GM23248 (cell line): Measurements from ENCODE around the gene RNF31. TPM values are rescaled to one million over a fixed set of nuclear protein-coding genes. Genes with fewer than 3 reads are reported as not detected.

ENCODE experiments used
- DNase-seq: peaks from one replicate; pipeline ENCODE4 v3.0.0-alpha.2; 2015
- H2AFZ ChIP-seq: fragments of 200-600 bp; sonication (generic); 2 replicates; pipeline ENCODE4 v1.6.1; 2016; ENCODE audit warnings: antibody characterized with exemption
- H3F3A ChIP-seq: fragments of 200-600 bp; sonication (generic); 2 replicates; pipeline ENCODE4 v1.6.1; 2016; ENCODE audit warnings: mild to moderate bottlenecking, antibody characterized with exemption, mixed run types; ENCODE audit not compliant: insufficient read depth
- H3K27ac ChIP-seq: fragments of 200-600 bp; sonication (generic); 2 replicates; pipeline ENCODE4 v1.5.1; 2016; ENCODE audit warnings: mild to moderate bottlenecking
- H3K27me3 ChIP-seq: fragments of 200-600 bp; sonication (generic); replicated peaks from 2 replicates; pipeline ENCODE4 v1.6.1; 2016; ENCODE audit warnings: mild to moderate bottlenecking; ENCODE audit not compliant: insufficient read depth
- H3K36me3 ChIP-seq: fragments of 200-600 bp; sonication (generic); 2 replicates; pipeline ENCODE4 v1.6.1; 2016; ENCODE audit warnings: low read depth, mild to moderate bottlenecking
- H3K4me1 ChIP-seq: fragments of 200-600 bp; sonication (generic); 2 replicates; pipeline ENCODE4 v1.6.1; 2016; ENCODE audit warnings: mild to moderate bottlenecking; ENCODE audit not compliant: insufficient read depth
- H3K4me2 ChIP-seq: fragments of 200-600 bp; sonication (generic); one replicate; pipeline ENCODE4 v1.6.1; 2016; ENCODE audit warnings: mild to moderate bottlenecking; ENCODE audit not compliant: unreplicated experiment
- H3K4me3 ChIP-seq: fragments of 200-600 bp; sonication (generic); 2 replicates; pipeline ENCODE4 v1.5.1; 2016; ENCODE audit warnings: mild to moderate bottlenecking
- H3K79me2 ChIP-seq: fragments of 200-600 bp; sonication (generic); 2 replicates; pipeline ENCODE4 v1.6.1; 2016; ENCODE audit warnings: mild to moderate bottlenecking; ENCODE audit not compliant: insufficient read depth
- H3K9ac ChIP-seq: fragments of 200-600 bp; sonication (generic); 2 replicates; pipeline ENCODE4 v1.6.1; 2016; ENCODE audit warnings: mild to moderate bottlenecking
- H3K9me2 ChIP-seq: fragments of 200-600 bp; sonication (generic); 2 replicates; pipeline ENCODE4 v1.6.1; 2016; ENCODE audit warnings: mixed run types, mild to moderate bottlenecking, moderate library complexity; ENCODE audit not compliant: insufficient read depth
- H3K9me3 ChIP-seq: fragments of 200-600 bp; sonication (generic); one replicate; pipeline ENCODE4 v1.6.1; 2017; ENCODE audit warnings: low read depth
- H4K20me1 ChIP-seq: fragments of 200-600 bp; sonication (generic); 2 replicates; pipeline ENCODE4 v1.6.0; 2016; ENCODE audit not compliant: insufficient read depth
- EZH2 ChIP-seq: fragments of 200-600 bp; sonication (generic); IDR thresholded peaks from 2 replicates; pipeline ENCODE4 v1.6.1; 2018; ENCODE audit warnings: antibody characterized with exemption, mild to moderate bottlenecking; ENCODE audit not compliant: insufficient read depth, poor library complexity, severe bottlenecking
- EZH2phosphoT487 ChIP-seq: fragments of 200-600 bp; sonication (generic); IDR thresholded peaks from 2 replicates; pipeline ENCODE4 v1.6.1; 2018; ENCODE audit warnings: antibody characterized with exemption, moderate library complexity, mild to moderate bottlenecking, low read depth; ENCODE audit not compliant: insufficient read depth
- WGBS, 2 experiments: methylation state at CpG; one replicate each; pipeline ENCODE4 v1.1.6; 2015 to 2017; ENCODE audit warnings: low lambda C conversion rate in 2 of 2, low coverage in 1 of 2; ENCODE audit errors: missing lambda C conversion rate in 2 of 2; 5-methylcytosine and 5-hydroxymethylcytosine counted together
- in situ Hi-C: fragments of 300-500 bp; cut with MboI; formaldehyde crosslinking; loops from 2 replicates; pipeline ENCODE4 v1.15.0; 2020
- polyA plus RNA-seq: library from polyadenylated mRNA; unstranded; fragments of >200 nt; fragmentation: Nextera tagmentation; extraction: Ambion mirVana; gene quantifications from 2 replicates; pipeline ENCODE4 v1.2.1, GENCODE V29; 2016
- total RNA-seq: library from RNA; depleted of rRNA; stranded (reverse); fragments of >200 nt; shearing (Covaris generic); gene quantifications from 2 replicates; pipeline ENCODE4 v1.2.3, GENCODE V29; 2014

Gene RNF31
- total and polyA plus RNA-seq, 2 experiments from 2014 or later: 29.4 to 40.3 TPM

- 90 to 95% methylated on average over 17 to 19 of the region's 19 CpGs for WGBS, 2 experiments
- H3K27ac ChIP-seq: no peak overlapping the region
- H3F3A ChIP-seq: peaks cover 22% of the 10 kb centered on the region
- DNase-seq: no peak
- no peak overlapping the region for H3K4me2 ChIP-seq
- H3K27me3 ChIP-seq: no peaks in the 10 kb centered on the region
- peaks cover 9% of the 10 kb centered on the region; the same call in 1 of the 2 replicates for H3K4me1 ChIP-seq
- TF ChIP-seq EZH2: no peak
- no peak for TF ChIP-seq EZH2phosphoT487
- no peak overlapping the region for H3K4me3 ChIP-seq
- peaks cover 28% of the 10 kb centered on the region; the same call in 1 of the 2 replicates for H3K36me3 ChIP-seq
- in situ Hi-C loops: no loop called here
- no peak overlapping the region for H3K9ac ChIP-seq
- peaks cover 4% of the 10 kb centered on the region for H3K79me2 ChIP-seq
- no peak overlapping the region for H2AFZ ChIP-seq
- H3K9me3 ChIP-seq: no peaks in the 10 kb centered on the region
- no peaks in the 10 kb centered on the region for H4K20me1 ChIP-seq
- H3K9me2 ChIP-seq: no peaks in the 10 kb centered on the region
These were observed 34.2 kb downstream of the RNF31 start for GRCh38 chr14:24181371-24182077.

GRCh38 chr14:24182110-24182882 is 35.0 kb downstream of the RNF31 start:
- Histone ChIP-seq H3K27me3 (no peaks in the 10 kb centered on the region), H3K9me3 (no peaks in the 10 kb centered on the region), H3K4me3 (no peak overlapping the region), H3K27ac (no peak overlapping the region), H3K4me1 (peaks cover 10% of the 10 kb centered on the region), H4K20me1 (no peaks in the 10 kb centered on the region), H3K9ac (no peak overlapping the region), H2AFZ (no peak overlapping the region), H3K36me3 (peaks cover 25% of the 10 kb centered on the region; the same call in 1 of the 2 replicates), H3K9me2 (no peaks in the 10 kb centered on the region), H3F3A (peaks cover 22% of the 10 kb centered on the region), H3K79me2 (peaks cover 12% of the 10 kb centered on the region), H3K4me2 (no peak overlapping the region)
- no peak for DNase-seq
- 91% methylated on average over 14 of the region's 14 CpGs for WGBS, 2 experiments
- in situ Hi-C loops: no loop called here
- no peak for TF ChIP-seq EZH2
- no peak for TF ChIP-seq EZH2phosphoT487

GRCh38 chr14:24183014-24183481 is 35.8 kb downstream of the RNF31 start:
- Histone ChIP-seq H3K4me1 (peaks cover 17% of the 10 kb centered on the region), H3K79me2 (peaks cover 19% of the 10 kb centered on the region), H3K9me3 (no peaks in the 10 kb centered on the region), H3K9ac (no peak overlapping the region), H3F3A (peaks cover 22% of the 10 kb centered on the region), H3K36me3 (peaks cover 25% of the 10 kb centered on the region; the same call in 1 of the 2 replicates), H2AFZ (no peak overlapping the region), H3K9me2 (no peaks in the 10 kb centered on the region), H3K4me3 (no peak overlapping the region), H3K27me3 (no peaks in the 10 kb centered on the region), H4K20me1 (no peaks in the 10 kb centered on the region), H3K4me2 (no peak overlapping the region), H3K27ac (no peak overlapping the region)
- DNase-seq: no peak
- TF ChIP-seq EZH2phosphoT487: no peak
- no peak for TF ChIP-seq EZH2
- WGBS, 2 experiments: 96 to 97% methylated on average over 10 to 15 of the region's 15 CpGs
- in situ Hi-C loops: no loop called here

DNA sequence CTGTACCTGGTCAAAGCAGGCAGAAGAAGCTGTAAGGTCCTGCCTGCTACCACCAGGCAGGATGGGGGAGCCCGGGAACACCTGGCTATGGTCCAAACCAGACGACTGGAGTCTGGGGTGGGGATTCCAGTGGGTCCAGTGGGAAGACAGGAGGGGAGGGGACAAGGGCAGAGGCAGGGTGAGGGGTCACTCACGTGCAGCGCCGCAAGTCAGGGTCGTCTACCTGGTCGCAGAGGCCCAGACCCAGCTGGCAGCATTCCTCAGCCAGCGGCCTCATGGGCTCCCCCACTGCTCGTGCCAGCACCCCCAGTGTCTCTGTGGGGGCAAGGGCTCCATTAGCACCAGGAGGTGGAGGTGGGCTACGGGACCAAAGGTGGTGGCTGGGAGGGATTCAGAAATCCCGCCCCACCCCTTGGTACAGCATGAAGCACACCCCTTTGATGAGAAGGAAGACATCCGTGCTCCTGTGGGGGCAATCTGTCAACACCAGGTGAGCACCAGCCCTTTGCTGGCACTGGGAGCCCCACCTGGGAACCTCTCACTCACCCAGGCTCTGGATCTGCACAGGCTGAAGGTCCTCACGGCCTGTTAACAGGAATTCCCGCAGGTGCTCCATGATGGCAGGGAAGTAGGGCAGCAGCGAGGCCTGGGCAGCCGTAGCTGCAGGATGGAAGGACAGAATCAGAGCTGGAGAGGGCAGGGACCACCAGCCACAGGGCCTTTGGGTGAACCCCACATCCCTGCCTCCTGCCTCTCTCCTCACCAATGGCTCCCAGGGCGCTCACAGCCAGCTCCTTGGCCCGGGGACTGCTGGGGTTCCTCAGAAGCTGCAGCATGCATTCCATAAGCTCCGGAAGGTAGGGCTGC is 37.0 kb downstream of the RNF31 start:
- Histone ChIP-seq H4K20me1 (no peaks in the 10 kb centered on the region), H3K4me1 (peaks cover 22% of the 10 kb centered on the region), H3K4me3 (no peak overlapping the region), H3K36me3 (peaks cover 12% of the 10 kb centered on the region; the same call in 1 of the 2 replicates), H3K9me3 (no peaks in the 10 kb centered on the region), H3K27ac (no peak overlapping the region), H3F3A (peaks cover 24% of the 10 kb centered on the region), H3K4me2 (no peak overlapping the region), H3K79me2 (peaks cover 23% of the 10 kb centered on the region), H3K9me2 (no peaks in the 10 kb centered on the region), H2AFZ (no peak overlapping the region), H3K27me3 (no peaks in the 10 kb centered on the region), H3K9ac (no peak overlapping the region)
- WGBS, 2 experiments: 82 to 86% methylated on average over 12 to 19 of the region's 19 CpGs
- DNase-seq: no peak
- TF ChIP-seq EZH2 (no peak), EZH2phosphoT487 (no peak)
- in situ Hi-C loops: no loop called here
